Spleen (tissue), 7 donors: ENCODE results near the gene SLC22A15.

Source experiments
- POLR2AphosphoS5 ChIP-seq, 3 donors: sonication (generic); formaldehyde crosslinking; IDR thresholded peaks; one replicate each; pipeline ENCODE4 v1.5.1; 2017; ENCODE audit warnings: antibody characterized with exemption in 3 of 3
- TF ChIP-seq, protein P1 (sequence below), 11 experiments: fragments of 200-600 bp in 7 of 11; fragments of 450-650 bp in 4 of 11; sonication (generic) in 4 of 11; IDR thresholded peaks in 8 of 11; conservative IDR thresholded peaks in 3 of 11; 1 replicate in 7 of 11; 2 replicates in 4 of 11; pipeline versions ENCODE4 v1.4.0 to v1.8.0; 2016 to 2021; ENCODE audit warnings: antibody characterized with exemption in 11 of 11, inconsistent platforms in 4 of 11, mild to moderate bottlenecking in 1 of 11
- donor health status: DM: no; HTN: no; CAD: no; lungs with moderate emphysema.
- donor health status: DM: no; HTN: no; CAD: no.
- donor health status: DM: no; HTN: no; CAD: no.

DNA sequence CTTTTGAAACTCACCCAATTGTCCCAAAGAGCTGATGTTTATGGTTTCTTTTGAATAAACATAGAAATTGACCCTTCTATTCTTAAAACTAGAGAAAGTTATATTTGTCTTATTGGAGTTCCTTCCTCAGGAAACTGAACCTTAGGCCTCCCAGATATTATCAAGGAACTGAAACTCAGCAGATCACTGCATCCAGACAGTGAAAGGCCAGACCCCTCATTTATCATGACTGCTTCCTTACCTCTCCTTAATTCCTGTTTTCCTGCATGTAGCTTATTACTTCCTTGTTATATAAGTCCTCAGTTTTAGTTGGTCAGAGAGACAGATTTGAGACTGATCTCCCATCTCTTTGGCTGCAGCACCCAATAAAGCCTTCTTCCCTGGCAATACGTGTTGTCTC lies 27.5 kb downstream of the SLC22A15 start:
- TF ChIP-seq, protein P1, sequence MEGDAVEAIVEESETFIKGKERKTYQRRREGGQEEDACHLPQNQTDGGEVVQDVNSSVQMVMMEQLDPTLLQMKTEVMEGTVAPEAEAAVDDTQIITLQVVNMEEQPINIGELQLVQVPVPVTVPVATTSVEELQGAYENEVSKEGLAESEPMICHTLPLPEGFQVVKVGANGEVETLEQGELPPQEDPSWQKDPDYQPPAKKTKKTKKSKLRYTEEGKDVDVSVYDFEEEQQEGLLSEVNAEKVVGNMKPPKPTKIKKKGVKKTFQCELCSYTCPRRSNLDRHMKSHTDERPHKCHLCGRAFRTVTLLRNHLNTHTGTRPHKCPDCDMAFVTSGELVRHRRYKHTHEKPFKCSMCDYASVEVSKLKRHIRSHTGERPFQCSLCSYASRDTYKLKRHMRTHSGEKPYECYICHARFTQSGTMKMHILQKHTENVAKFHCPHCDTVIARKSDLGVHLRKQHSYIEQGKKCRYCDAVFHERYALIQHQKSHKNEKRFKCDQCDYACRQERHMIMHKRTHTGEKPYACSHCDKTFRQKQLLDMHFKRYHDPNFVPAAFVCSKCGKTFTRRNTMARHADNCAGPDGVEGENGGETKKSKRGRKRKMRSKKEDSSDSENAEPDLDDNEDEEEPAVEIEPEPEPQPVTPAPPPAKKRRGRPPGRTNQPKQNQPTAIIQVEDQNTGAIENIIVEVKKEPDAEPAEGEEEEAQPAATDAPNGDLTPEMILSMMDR (IDR thresholded peaks at IDR 0.05 in 8 of 11, conservative IDR thresholded peaks at IDR 0.05 in 3 of 11) = no peak
- TF ChIP-seq POLR2AphosphoS5 (IDR thresholded peaks at IDR 0.05) = no peak
